GM12875 (cell line): ENCODE data around the gene FOXK1.
"Not testable (repeated sequence)": the region's sequence is repeated elsewhere in the genome, so short reads cannot be mapped to it uniquely, and the experiment has no call there.

Experiments used
- H3K4me3 ChIP-seq: one replicate; pipeline ENCODE4 v1.5.1; 2011; ENCODE audit warnings: low read depth, low read length, control low read depth
- TF ChIP-seq, protein P1 (sequence below): IDR thresholded peaks from 2 replicates; pipeline ENCODE4 v1.5.1; 2011; ENCODE audit warnings: low read depth, mild to moderate bottlenecking, control low read depth, inconsistent platforms, low read length, moderate library complexity, borderline replicate concordance; ENCODE audit not compliant: insufficient read depth

Gene FOXK1

GRCh38 chr7:4692055-4692454 is 10.0 kb downstream of the FOXK1 start:
- H3K4me3 ChIP-seq: no peak overlapping the region
- TF ChIP-seq, protein P1, sequence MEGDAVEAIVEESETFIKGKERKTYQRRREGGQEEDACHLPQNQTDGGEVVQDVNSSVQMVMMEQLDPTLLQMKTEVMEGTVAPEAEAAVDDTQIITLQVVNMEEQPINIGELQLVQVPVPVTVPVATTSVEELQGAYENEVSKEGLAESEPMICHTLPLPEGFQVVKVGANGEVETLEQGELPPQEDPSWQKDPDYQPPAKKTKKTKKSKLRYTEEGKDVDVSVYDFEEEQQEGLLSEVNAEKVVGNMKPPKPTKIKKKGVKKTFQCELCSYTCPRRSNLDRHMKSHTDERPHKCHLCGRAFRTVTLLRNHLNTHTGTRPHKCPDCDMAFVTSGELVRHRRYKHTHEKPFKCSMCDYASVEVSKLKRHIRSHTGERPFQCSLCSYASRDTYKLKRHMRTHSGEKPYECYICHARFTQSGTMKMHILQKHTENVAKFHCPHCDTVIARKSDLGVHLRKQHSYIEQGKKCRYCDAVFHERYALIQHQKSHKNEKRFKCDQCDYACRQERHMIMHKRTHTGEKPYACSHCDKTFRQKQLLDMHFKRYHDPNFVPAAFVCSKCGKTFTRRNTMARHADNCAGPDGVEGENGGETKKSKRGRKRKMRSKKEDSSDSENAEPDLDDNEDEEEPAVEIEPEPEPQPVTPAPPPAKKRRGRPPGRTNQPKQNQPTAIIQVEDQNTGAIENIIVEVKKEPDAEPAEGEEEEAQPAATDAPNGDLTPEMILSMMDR: no peak

GRCh38 chr7:4692622-4693021 is 10.5 kb downstream of the FOXK1 start:
- not testable (repeated sequence) for H3K4me3 ChIP-seq

- TF ChIP-seq, protein P1: no peak
These were observed 11.1 kb downstream of the FOXK1 start for GRCh38 chr7:4693152-4693551.

GRCh38 chr7:4693749-4694148 is 11.7 kb downstream of the FOXK1 start:
- H3K4me3 ChIP-seq: no peak overlapping the region
- TF ChIP-seq, protein P1: no peak

More at GRCh38 chr7:4693152-4693551, 11.1 kb downstream of the FOXK1 start:
- no peak overlapping the region for H3K4me3 ChIP-seq

DNA sequence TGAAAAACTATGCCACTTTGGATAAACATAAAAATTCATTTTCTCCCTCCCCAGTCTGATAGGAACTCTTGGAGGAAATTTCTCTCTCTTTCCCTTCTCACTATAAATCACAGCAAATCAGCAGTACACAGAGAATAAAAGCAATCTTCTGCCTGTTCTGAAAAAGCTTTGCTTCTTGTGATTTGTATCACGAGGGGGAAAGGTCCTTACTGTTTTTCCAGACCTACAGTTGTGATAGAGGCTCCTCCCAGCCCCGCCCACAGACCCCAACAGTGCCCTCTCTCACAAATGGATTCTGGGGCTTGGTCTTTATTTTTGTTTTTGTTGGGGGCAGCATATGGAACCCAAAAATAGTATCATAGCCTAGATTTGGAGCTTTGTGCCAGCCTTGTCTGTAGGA is 12.2 kb downstream of the FOXK1 start:
- TF ChIP-seq, protein P1: no peak
- H3K4me3 ChIP-seq: no peak overlapping the region

DNA sequence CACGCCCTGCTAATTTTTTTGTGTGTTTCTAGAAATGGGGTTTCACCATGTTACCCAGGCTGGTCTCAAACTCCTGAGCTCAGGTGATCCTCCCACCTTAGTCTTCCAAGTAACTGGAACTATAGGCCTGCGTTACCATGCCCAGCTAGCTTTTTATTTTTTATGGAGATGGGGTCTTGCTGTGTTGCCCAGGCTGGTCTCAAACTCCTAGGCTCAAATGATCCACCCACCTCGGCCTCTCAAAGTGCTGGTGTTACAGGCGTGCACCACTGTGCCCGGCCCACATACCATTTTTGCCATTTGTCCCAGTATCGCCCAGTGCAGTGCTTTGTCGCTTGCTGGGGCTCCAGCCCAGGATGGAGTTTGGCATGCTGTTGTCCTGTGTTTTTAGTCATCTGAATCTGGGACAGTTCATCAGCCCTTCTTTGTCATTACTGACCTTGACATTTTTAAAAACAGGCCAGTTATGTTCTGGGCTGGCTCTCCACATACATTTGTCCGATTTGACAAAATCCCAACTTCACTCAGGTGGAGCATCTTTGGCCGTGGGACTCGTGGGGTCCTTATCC is 16.7 kb downstream of the FOXK1 start:
- TF ChIP-seq, protein P1: no peak

DNA sequence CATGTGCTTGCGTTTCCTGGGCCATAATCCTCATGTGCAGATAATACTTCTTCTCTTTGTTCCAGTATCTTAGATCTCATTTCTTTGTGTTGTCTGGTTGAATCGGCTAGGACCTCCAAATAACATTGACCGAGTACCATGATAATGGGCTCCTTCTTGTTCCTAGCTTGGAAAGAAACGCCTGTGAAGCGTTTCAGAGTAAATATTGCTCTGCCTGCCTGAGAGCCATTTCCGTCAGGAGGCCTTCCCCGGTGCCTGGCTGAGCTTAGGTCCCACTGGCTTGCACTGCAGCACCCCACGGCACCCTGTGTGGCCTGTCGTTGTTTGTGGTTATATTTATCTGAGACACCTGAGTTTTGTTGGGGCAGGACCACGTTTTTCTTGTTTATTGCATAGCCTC is 17.7 kb downstream of the FOXK1 start:
- TF ChIP-seq, protein P1: no peak
- H3K4me3 ChIP-seq: no peak overlapping the region

More for the DNA sequence above, 16.7 kb downstream of the FOXK1 start:
- no peak overlapping the region for H3K4me3 ChIP-seq
